Astrocyte of the spinal cord (primary cell): Measurements from ENCODE around the gene FCRLB.
"Not testable (repeated sequence)": the region's sequence is repeated elsewhere in the genome, so short reads cannot be mapped to it uniquely, and the experiment has no call there.

Experiments
- DNase-seq: peaks from one replicate; pipeline ENCODE4 v3.0.0; 2011; ENCODE audit warnings: low read depth, low spot score
- H3K4me3 ChIP-seq: 2 replicates; pipeline ENCODE4 v1.5.1; 2011; ENCODE audit warnings: low read depth, mild to moderate bottlenecking, low read length, moderate library complexity
- in situ Hi-C: cut with HindIII; loops from 2 replicates; pipeline ENCODE4 v1.10.0; 2017; ENCODE audit warnings: low sequenced_read_pairs
- TF ChIP-seq, protein P1 (sequence below): IDR thresholded peaks from 2 replicates; pipeline ENCODE4 v1.5.1; 2012; ENCODE audit warnings: low read depth, mild to moderate bottlenecking, low read length, inconsistent platforms

FCRLB gene, protein sequence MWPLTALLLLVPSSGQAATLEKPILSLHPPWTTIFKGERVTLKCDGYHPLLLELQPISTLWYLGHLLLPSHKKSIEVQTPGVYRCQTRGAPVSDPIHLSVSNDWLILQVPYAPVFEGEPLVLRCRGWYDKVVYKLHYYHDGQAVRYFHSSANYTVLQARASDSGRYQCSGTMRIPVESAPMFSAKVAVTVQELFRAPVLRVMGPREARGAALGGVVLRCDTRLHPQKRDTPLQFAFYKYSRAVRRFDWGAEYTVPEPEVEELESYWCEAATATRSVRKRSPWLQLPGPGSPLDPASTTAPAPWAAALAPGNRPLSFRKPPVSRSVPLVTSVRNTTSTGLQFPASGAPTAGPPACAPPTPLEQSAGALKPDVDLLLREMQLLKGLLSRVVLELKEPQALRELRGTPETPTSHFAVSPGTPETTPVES

DNA sequence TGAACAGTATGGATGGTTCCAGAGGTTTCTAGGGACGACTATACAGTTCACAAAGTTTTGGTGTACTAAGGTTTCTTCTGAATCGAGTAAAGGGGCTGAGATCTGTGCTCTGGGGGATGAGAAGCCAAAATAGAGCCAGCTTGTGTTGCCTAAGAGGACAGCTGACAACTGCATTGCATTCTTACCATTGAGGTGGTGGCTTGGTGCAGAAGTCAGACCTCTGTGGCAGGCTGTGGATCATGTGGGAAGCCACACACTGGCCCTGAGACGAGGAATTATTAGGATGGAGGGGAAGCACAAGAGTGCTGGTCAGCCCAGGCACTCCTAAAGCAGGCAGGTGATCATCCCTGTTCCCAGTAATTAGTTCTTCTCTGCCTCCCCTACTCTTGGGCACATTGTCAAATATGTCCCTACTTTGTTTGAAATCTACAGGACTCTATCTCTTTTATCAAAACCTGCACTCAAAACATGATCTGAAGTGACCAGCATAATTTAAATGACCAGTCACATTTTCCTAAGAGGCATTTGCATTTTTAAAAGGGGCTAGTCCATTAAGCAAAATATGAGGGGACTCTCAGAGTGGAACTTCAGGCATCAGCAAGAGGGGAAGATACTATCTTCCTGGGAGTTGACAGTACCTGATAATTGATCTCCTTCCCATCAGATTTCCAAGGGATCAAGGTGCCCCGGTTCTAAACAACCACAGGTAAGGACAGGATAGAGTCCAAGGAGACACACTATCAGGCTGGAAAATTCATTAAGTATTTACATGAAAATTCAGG lies at the start of gene FCRLB:
TSS of gene FCRLB (plus strand) at position 589 of the 782 bp plus-strand sequence. CDS start 1,129 bp downstream, outside the sequence.
- no peak for DNase-seq
- in situ Hi-C loops, result no loop called here
- no peak within 1 kb of the TSS for H3K4me3 ChIP-seq
- TF ChIP-seq, protein P1, sequence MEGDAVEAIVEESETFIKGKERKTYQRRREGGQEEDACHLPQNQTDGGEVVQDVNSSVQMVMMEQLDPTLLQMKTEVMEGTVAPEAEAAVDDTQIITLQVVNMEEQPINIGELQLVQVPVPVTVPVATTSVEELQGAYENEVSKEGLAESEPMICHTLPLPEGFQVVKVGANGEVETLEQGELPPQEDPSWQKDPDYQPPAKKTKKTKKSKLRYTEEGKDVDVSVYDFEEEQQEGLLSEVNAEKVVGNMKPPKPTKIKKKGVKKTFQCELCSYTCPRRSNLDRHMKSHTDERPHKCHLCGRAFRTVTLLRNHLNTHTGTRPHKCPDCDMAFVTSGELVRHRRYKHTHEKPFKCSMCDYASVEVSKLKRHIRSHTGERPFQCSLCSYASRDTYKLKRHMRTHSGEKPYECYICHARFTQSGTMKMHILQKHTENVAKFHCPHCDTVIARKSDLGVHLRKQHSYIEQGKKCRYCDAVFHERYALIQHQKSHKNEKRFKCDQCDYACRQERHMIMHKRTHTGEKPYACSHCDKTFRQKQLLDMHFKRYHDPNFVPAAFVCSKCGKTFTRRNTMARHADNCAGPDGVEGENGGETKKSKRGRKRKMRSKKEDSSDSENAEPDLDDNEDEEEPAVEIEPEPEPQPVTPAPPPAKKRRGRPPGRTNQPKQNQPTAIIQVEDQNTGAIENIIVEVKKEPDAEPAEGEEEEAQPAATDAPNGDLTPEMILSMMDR, result no peak

DNA sequence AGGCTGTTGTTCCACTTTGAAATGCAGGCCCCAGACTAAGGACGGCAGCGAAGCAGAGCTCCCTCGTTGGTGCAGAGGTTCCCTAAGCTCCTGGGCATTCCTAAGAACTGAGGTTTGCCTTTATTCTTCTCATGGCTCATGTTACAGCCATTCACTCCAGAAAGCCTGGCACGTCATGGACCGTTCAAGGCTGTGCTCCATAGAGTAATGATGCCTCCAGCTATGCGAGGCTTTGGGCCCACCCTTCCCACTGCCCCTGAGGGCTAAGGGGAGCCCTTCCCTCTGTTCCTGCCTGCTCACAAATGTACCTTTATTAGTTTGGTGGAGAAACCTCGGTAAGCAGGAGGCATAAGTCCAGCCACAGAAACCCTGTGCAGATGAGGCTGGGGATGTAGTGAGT lies 47.9 kb upstream of the FCRLB start:
- H3K4me3 ChIP-seq, in situ Hi-C loops, DNase-seq: not testable (repeated sequence)

DNA sequence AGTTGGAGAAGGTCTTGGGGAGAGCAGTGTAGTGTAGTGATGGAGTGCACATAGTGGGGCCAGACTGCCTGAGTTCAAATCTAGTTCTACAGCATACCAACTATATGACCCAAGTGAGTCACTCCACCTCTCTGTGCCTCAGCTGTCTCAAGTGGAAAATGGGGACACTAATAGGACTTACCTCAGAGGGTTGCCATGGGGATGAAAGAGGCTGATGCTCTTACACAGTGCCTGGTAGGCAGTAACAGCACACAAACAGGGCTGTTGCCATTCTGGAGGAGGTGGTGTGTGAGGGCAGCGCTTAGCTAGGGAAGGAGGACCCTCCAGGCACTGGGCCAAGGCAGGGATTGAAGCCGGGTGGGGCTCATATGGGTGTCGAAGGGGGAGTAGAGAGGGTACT lies 46.9 kb upstream of the FCRLB start:
- in situ Hi-C loops, DNase-seq, H3K4me3 ChIP-seq: not testable (repeated sequence)

DNA sequence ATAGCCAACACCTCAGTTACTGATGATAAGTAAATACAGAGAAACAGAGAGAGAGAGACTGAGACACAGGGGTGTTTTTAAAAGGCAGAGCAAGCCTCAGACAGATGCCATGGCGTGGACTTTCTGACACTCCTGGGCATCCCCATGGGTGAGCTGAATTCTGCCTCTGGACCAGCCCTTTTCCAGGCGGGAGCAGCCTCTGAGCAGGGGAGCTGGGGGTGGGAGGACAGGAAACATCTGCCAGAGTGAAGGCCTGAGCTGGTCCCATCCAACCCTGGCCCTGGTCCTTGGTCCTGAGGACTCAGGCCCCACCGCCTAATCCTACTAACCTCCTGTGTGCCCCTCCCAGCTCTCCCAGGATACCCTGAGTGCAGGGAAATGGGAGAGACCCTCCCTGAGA lies 46.4 kb upstream of the FCRLB start:
- DNase-seq, in situ Hi-C loops, H3K4me3 ChIP-seq: not testable (repeated sequence)

DNA sequence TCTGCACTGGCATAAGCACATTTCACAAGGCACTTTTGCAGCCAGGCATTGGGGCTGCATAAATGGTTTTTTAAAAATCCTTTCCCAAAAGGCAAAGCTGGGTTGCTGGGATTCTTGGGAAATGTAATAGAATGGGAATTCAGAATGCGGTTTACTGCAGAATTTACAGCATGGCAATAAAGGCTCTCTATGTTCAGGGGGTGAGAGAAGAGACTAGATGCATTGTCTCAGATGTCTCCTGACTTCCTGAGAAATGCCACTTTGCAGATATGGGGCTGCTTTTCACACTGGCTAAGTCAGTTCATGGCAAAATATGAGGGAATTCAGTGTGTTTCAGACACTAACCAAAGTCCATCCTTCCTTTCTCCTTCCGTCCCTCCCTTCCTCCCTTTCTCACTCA lies 44.9 kb upstream of the FCRLB start:
- DNase-seq, result no peak
- in situ Hi-C loops, result no loop called here
- TF ChIP-seq, protein P1, result no peak

DNA sequence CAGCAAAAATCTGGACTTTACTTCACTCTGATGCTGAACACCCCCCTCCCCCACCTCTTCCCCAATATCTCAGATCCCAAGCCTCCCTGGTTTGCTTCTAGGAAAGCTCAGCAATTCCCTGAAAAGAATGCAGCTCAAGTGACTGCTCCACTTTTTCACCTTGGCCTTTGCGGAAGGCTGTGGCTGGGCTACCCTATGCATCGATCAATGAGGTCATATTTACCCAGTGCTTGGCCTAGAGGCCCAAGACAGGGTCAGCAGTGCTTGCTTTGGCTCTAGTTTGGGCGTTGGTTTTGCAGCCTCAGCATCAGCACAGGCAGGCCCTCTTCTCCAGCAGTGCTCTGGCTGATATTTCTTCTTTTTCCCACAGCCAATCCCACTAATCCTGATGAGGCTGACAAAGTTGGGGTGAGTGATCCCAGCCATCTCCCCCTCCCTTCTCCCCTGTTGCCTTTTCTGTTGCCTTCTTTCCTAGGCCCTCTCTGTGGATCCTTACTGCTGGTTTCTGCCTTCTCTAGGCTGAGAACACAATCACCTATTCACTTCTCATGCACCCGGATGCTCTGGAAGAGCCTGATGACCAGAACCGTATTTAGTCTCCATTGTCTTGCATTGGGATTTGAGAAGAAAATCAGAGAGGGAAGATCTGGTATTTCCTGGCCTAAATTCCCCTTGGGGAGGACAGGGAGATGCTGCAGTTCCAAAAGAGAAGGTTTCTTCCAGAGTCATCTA lies 44.2 kb upstream of the FCRLB start:
- no peak overlapping the region for H3K4me3 ChIP-seq
- in situ Hi-C loops, result no loop called here
- TF ChIP-seq, protein P1, result no peak
- no peak for DNase-seq

More for the DNA sequence above, 44.9 kb upstream of the FCRLB start:
- H3K4me3 ChIP-seq, result no peak overlapping the region

DNA sequence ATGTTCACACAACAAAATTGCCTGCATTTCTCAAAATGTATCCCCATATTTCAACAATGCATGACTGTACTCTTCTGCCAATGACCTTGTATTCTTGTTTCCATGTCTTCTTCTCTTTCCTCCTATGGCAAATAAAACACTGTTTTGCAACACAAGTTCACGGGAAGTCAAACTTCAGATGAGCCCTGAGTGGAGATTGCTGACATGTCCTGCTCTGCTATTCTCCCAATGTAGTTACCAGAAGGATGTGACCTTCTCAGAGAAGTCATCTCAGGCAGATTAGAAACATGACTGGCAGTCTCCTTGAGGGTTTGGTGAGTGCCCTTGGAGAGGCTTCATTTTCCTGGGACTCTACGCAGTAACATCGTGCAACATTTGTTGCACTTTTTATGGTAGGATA lies 42.8 kb upstream of the FCRLB start:
- no peak for DNase-seq
- in situ Hi-C loops, result no loop called here
- TF ChIP-seq, protein P1, result no peak
- no peak overlapping the region for H3K4me3 ChIP-seq
